Measurements from ENCODE around the gene KLHDC10.
A peak's percentile ranks its signal among the peaks of the same experiment; 100 is the strongest.

Gene KLHDC10, protein sequence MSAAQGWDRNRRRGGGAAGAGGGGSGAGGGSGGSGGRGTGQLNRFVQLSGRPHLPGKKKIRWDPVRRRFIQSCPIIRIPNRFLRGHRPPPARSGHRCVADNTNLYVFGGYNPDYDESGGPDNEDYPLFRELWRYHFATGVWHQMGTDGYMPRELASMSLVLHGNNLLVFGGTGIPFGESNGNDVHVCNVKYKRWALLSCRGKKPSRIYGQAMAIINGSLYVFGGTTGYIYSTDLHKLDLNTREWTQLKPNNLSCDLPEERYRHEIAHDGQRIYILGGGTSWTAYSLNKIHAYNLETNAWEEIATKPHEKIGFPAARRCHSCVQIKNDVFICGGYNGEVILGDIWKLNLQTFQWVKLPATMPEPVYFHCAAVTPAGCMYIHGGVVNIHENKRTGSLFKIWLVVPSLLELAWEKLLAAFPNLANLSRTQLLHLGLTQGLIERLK

DNA sequence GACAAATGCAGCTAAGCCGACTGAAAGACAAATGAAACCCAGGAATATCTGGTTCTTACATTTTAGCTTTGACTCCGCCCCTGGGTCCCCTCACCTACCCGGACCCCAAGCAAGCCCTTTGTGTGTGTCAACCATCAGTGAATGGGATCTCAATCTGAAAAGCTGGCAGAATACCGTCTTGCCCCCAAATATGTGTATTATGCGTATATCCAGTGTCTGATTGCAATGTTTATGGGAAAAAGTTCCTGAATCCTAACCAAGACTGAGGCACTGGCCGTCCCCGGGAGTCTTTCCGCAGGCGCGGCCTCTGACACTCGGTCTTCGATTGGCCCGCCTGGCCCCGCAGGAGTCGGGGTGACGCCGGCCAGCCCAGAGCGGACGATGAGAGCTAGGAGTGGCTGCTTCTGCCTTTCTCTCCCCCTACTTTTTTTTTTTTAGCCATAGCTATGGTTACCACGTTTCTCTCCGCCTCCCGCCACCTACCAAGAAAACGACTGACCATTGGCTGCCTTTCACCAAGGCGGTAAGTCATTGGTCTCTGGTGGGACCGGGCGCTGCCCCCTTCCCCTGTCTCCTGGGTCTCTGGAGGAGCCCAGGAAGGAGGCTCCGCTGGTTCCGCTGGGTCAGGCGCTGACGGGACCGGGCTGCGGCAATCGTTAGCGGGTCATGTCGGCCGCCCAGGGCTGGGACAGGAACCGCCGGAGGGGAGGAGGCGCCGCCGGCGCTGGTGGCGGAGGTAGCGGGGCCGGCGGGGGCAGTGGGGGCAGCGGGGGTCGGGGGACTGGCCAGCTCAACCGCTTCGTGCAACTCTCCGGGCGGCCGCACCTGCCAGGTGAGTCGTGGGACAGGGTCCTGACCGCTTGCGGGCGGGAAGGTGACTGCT, at the start of gene KLHDC10:
Gene KLHDC10 (plus strand): TSS at position 557 of the 883 bp plus-strand sequence. CDS start 110 bp downstream, at position 667.
- Histone ChIP-seq H3K9me3 (ENCODE audit: control insufficient read depth, low read length) (no peaks in the 10 kb centered on the region), H3K79me2 (peaks cover 33% of the 10 kb centered on the region), H3K27ac (peak within 1 kb of the TSS; percentile 83), H3K4me1 (no peaks in the 10 kb centered on the region), H3K27me3 (ENCODE audit: control insufficient read depth, insufficient read depth, low read length) (no peaks in the 10 kb centered on the region), H3K36me3 (ENCODE audit: control insufficient read depth, insufficient read depth, low read length) (no peaks in the 10 kb centered on the region), H3K4me2 (ENCODE audit: low read length) (peak within 1 kb of the TSS; percentile 89), H2AFZ (peak within 1 kb of the TSS; percentile 98), H3K9ac (peak within 1 kb of the TSS; percentile 28), H3K4me3 (ENCODE audit: low read depth, low read length) (peak within 1 kb of the TSS; percentile 74)
- TF ChIP-seq, protein P1, sequence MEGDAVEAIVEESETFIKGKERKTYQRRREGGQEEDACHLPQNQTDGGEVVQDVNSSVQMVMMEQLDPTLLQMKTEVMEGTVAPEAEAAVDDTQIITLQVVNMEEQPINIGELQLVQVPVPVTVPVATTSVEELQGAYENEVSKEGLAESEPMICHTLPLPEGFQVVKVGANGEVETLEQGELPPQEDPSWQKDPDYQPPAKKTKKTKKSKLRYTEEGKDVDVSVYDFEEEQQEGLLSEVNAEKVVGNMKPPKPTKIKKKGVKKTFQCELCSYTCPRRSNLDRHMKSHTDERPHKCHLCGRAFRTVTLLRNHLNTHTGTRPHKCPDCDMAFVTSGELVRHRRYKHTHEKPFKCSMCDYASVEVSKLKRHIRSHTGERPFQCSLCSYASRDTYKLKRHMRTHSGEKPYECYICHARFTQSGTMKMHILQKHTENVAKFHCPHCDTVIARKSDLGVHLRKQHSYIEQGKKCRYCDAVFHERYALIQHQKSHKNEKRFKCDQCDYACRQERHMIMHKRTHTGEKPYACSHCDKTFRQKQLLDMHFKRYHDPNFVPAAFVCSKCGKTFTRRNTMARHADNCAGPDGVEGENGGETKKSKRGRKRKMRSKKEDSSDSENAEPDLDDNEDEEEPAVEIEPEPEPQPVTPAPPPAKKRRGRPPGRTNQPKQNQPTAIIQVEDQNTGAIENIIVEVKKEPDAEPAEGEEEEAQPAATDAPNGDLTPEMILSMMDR (IDR thresholded peaks at IDR 0.05), result no peak

DNA sequence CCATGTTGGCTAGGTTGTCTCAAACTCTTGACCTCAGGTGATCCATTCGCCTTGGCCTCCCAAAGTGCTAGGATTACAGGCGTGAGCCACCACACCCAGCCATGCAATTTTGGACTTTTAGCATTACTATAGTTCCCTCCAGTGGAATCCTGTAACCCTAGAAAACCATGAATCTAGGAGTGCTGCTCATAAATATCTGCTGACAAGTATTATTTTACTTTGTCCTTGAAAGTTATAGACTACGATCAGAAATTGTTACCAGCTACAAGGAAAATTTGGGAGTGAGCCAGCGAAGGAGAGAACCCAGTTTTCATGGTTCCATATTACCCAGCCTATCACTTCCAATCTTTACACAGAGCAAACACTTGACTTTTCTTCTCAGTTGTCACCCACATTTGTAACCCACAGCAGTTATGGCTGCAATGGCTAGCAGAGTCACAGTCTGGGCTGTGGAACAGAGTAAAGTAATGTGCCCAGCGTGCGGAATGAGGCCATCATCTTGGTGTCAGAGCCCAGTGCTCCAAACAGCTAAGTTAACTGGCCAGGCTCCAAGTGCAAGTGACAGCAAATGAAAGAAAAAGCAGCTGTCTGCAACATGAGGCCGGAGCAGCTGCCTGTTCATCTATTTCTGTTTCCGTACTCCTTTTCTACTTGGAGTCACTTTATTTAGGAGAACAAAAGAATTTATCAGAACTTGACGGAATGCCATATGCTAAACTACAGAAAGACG, 49.1 kb upstream of the KLHDC10 start:
- Histone ChIP-seq H3K9me3 (ENCODE audit: control insufficient read depth, low read length) (no peaks in the 10 kb centered on the region), H3K27me3 (ENCODE audit: control insufficient read depth, insufficient read depth, low read length) (no peaks in the 10 kb centered on the region), H3K36me3 (ENCODE audit: control insufficient read depth, insufficient read depth, low read length) (no peaks in the 10 kb centered on the region), H3K79me2 (no peaks in the 10 kb centered on the region), H2AFZ (no peak overlapping the region), H3K4me1 (peaks cover 7% of the 10 kb centered on the region), H3K27ac (no peak overlapping the region), H3K4me2 (ENCODE audit: low read length) (no peak overlapping the region), H3K9ac (no peak overlapping the region), H3K4me3 (ENCODE audit: low read depth, low read length) (no peak overlapping the region)
- TF ChIP-seq, protein P1 (IDR thresholded peaks at IDR 0.05), result no peak

DNA sequence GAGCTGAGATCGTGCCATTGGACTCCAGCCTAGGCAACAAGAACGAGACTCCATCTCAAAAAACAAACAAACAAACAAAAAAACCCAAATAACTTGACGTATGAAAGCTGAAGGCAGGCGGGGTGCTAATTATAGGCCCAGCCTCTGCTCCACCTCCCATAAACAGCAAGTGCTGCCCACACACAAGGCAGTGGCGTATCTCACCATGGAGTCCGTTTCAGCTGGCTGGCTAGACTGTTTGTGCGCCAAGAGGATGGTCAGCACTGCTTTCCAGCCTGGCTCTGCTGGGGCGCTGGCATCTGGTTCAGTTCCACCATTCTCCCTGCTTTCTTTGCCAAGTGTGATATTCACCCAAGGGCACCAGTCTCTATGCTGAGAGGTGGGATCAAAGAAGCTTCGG, 48.2 kb upstream of the KLHDC10 start:
- Histone ChIP-seq H3K4me3 (ENCODE audit: low read depth, low read length) (no peak overlapping the region), H2AFZ (no peak overlapping the region), H3K36me3 (ENCODE audit: control insufficient read depth, insufficient read depth, low read length) (no peaks in the 10 kb centered on the region), H3K79me2 (no peaks in the 10 kb centered on the region), H3K4me1 (peaks cover 9% of the 10 kb centered on the region), H3K4me2 (ENCODE audit: low read length) (no peak overlapping the region), H3K9ac (no peak overlapping the region), H3K27ac (no peak overlapping the region), H3K27me3 (ENCODE audit: control insufficient read depth, insufficient read depth, low read length) (no peaks in the 10 kb centered on the region), H3K9me3 (ENCODE audit: control insufficient read depth, low read length) (no peaks in the 10 kb centered on the region)
- TF ChIP-seq, protein P1 (IDR thresholded peaks at IDR 0.05), result no peak

DNA sequence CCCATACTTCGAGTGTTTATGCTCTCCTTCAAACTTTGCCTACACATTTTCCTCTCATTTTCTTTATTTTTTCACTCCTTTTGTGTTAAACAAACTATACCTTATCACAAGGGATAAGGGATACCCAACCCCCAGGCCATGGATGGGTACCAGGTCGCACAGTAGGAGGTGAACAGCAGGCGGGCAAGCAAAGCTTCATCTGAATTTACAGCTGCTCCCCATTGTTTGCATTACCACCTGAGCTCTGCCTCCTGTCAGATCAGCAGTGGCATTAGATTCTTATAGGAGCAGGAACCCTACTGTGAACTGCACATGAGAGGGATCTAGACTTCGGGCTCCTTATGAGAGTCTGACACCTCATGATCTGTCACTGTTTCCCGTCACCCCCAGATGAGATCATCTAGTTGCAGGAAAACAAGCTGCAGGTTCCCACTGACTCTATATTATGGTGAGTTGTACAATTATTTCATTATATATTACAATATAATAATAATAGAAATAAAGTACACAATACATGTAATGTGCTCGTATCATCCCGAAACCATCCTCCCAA, 47.6 kb upstream of the KLHDC10 start:
- Histone ChIP-seq H3K9me3 (ENCODE audit: control insufficient read depth, low read length) (no peaks in the 10 kb centered on the region), H3K79me2 (no peaks in the 10 kb centered on the region), H3K36me3 (ENCODE audit: control insufficient read depth, insufficient read depth, low read length) (no peaks in the 10 kb centered on the region), H3K4me3 (ENCODE audit: low read depth, low read length) (no peak overlapping the region), H3K4me1 (peaks cover 9% of the 10 kb centered on the region), H2AFZ (no peak overlapping the region), H3K27ac (no peak overlapping the region), H3K27me3 (ENCODE audit: control insufficient read depth, insufficient read depth, low read length) (no peaks in the 10 kb centered on the region), H3K9ac (no peak overlapping the region), H3K4me2 (ENCODE audit: low read length) (no peak overlapping the region)
- TF ChIP-seq, protein P1 (IDR thresholded peaks at IDR 0.05), result no peak
